ENCODE data around the gene AGXT. TPM values are rescaled to one million over a fixed set of nuclear protein-coding genes. Genes with fewer than 3 reads are reported as not detected.

AGXT gene
- total RNA-seq, 6 experiments from 2014 or later = 744 to 1,833 (median 1,254) TPM

DNA sequence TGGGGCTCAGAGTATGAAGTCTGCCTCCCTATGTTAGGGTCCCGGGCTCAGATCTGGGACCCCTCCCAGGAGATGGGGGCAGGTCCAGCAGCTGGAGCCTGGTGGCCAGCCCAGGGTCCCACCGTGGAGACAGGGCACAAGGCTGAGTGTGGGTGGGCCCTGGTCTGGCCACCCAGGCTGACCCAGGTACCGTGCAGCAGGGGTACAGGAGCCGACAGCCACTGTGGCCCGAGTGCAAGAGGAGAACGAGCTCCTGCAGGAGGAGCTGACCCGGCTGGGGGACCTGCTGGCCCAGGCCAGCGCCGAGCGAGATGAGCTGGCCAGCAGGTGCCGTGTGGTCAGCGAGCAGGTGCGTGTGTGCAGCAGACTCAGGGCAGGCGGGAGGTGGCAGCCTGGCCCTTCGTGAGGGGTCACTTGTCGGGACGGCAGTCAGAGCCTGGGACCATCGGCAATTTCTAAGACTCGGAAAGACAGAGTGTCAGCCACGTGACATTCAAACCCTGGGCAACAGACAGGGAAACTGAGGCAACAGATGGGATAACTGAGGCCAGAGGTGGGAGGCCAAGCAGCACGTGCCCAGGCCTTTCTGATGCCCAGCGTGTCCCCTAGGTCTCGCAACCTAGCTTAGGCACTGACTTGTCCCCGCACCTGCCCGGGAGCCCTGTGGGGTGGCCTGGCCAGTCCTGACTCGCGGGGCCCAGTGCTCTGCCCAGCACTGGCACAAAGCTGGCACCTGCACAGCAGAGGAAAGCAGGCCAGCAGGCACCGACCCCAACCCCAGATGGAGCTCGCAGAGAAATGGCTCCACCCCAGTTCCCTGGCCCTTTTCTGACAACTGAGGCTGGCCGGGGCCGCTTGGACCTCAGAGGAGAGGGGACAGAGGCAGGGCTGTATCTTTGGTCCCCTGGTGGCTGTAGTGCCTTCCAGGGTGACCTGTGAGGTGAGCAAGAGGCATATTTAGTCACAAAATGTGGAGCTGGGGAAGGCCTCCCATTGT is 51.5 kb downstream of the AGXT start:
- H3K27me3 ChIP-seq = no peaks in the 10 kb centered on the region
- H3K27ac ChIP-seq = no peak overlapping the region
- intact Hi-C loops (cut with DNase I) = loop anchor here in 1 of 2 donors (10.0 kb wide), 1 partner anchor 75 kb away; the partner anchor contains the start of gene SNED1

DNA sequence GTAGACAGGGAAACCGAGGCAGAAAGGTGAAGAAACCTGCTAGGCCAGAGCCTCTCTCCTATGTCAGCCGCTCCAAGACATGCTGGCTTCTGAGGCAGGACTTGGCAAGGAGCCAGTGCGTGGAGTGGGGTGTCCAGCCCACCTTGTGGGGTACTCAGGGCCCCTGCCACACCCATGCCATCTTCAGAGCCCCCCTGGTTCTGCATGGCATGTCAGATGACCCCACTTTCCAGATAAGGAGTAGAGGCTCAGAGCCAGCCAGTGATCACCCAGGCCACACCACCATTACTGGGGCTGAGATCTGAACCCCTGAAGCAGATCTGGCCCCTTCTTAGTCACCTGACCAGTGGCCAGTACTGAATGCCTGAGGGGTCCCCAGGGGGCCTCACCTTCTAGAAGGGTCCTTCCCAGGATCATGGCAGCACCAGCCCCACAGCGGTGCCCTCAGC is 52.2 kb downstream of the AGXT start:
- TF ChIP-seq, protein P1, sequence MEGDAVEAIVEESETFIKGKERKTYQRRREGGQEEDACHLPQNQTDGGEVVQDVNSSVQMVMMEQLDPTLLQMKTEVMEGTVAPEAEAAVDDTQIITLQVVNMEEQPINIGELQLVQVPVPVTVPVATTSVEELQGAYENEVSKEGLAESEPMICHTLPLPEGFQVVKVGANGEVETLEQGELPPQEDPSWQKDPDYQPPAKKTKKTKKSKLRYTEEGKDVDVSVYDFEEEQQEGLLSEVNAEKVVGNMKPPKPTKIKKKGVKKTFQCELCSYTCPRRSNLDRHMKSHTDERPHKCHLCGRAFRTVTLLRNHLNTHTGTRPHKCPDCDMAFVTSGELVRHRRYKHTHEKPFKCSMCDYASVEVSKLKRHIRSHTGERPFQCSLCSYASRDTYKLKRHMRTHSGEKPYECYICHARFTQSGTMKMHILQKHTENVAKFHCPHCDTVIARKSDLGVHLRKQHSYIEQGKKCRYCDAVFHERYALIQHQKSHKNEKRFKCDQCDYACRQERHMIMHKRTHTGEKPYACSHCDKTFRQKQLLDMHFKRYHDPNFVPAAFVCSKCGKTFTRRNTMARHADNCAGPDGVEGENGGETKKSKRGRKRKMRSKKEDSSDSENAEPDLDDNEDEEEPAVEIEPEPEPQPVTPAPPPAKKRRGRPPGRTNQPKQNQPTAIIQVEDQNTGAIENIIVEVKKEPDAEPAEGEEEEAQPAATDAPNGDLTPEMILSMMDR (IDR thresholded peaks at IDR 0.05) = no peak
- TF ChIP-seq POLR2A (IDR thresholded peaks at IDR 0.05) = no peak
- peak; percentile 20 to 43 (median 28) for DNase-seq
- Histone ChIP-seq H3K27me3 (no peaks in the 10 kb centered on the region), H3K4me1 (no peaks in the 10 kb centered on the region), H3K27ac (no peak overlapping the region), H3K36me3 (no peaks in the 10 kb centered on the region), H3K9me3 (no peaks in the 10 kb centered on the region), H3K4me3 (no peak overlapping the region)
- no CpG with 5 or more reads among the region's 4 CpGs for WGBS (ENCODE audit: insufficient coverage, low coverage, low lambda C conversion rate, missing lambda C conversion rate)
- intact Hi-C loops (cut with DNase I) = no loop called here
- ATAC-seq = no peak

More for the DNA sequence above, 51.5 kb downstream of the AGXT start:
- DNase-seq (peak; percentile 7 to 45 (median 37)), ATAC-seq (no peak)
- WGBS (ENCODE audit: insufficient coverage, low coverage, low lambda C conversion rate, missing lambda C conversion rate) = 100% methylated on average over 1 of the region's 31 CpGs
- Histone ChIP-seq H3K4me3 (no peak overlapping the region), H3K36me3 (no peaks in the 10 kb centered on the region), H3K9me3 (no peaks in the 10 kb centered on the region), H3K4me1 (no peaks in the 10 kb centered on the region)
- TF ChIP-seq, protein P1 (IDR thresholded peaks at IDR 0.05) = no peak
- TF ChIP-seq POLR2A (IDR thresholded peaks at IDR 0.05) = no peak

DNA sequence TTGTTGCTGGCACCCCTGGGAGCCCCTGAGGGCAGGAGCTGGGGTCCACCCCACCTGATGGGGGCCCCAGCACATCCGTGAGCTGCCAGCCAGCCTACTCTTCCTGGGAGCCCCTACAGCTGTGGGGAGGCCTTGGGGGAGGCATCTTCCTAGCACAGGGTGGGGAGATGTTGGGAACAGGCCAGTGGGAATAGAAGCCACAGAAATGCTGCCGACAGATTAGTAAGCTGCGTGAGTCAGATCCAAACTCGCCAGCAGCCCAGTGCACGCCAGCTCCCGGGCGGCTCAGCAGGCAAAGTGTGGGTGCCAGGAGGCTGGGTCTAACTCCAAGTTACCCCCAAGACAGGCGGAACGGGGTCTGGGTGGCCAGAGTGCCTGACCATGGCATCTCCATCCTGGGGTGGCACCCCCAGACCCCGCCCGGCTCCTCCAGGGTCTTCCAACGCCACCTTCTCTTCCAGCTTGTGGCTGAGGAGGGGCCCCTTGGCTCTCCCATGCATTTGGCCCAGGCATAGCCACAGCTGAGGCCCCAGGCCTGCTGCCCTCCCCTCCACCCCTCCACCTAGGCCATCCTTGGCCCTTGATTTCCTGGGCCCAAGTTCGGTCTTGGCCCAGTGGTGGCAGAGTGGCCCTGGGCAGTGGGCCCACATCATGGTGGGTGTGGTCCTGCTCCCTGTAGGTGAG is 52.8 kb downstream of the AGXT start:
- DNase-seq (peak; percentile 13 to 39 (median 39)), ATAC-seq (no peak)
- intact Hi-C loops (cut with DNase I) = no loop called here
- no peak overlapping the region for H3K4me3 ChIP-seq
- H3K9me3 ChIP-seq = no peaks in the 10 kb centered on the region
- TF ChIP-seq, protein P1 (IDR thresholded peaks at IDR 0.05) = no peak
- H3K4me1 ChIP-seq = no peaks in the 10 kb centered on the region
- 90% methylated on average over 2 of the region's 13 CpGs for WGBS (ENCODE audit: insufficient coverage, low coverage, low lambda C conversion rate, missing lambda C conversion rate)
- no peaks in the 10 kb centered on the region for H3K27me3 ChIP-seq
- H3K36me3 ChIP-seq = no peaks in the 10 kb centered on the region
- H3K27ac ChIP-seq = no peak overlapping the region

DNA sequence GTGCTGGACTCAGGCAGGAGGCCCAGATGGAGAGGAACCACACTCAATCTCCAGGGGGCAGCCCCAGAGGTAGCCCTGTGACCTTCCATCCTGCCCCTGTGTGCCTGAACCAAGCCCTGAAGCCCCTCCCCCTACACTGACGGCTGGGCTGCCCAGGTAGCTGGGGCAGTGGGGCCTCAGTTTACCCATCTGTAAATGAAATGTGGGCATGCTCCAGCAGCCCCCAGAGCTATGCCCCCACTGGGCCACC is 53.3 kb downstream of the AGXT start:
- H3K27ac ChIP-seq = no peak overlapping the region
- no peaks in the 10 kb centered on the region for H3K36me3 ChIP-seq
- ATAC-seq = no peak
- no peaks in the 10 kb centered on the region for H3K4me1 ChIP-seq
- H3K9me3 ChIP-seq = no peaks in the 10 kb centered on the region
- H3K4me3 ChIP-seq = no peak overlapping the region
- TF ChIP-seq, protein P1 (IDR thresholded peaks at IDR 0.05) = no peak
- TF ChIP-seq POLR2A (IDR thresholded peaks at IDR 0.05) = no peak
- intact Hi-C loops (cut with DNase I) = no loop called here
- no peak for DNase-seq
- H3K27me3 ChIP-seq = no peaks in the 10 kb centered on the region
- WGBS (ENCODE audit: insufficient coverage, low coverage, low lambda C conversion rate, missing lambda C conversion rate) = no CpG with 5 or more reads among the region's 1 CpG

Data from right lobe of liver (tissue), 6 donors.